PC-3 (cell line): ENCODE results near the gene SAA4. TPM values are rescaled to one million over a fixed set of nuclear protein-coding genes. Genes with fewer than 3 reads are reported as not detected.

Experiments used
- ATAC-seq: fragments of 200-7000 bp; cut with Tn5 transposase; 2 replicates; pipeline ENCODE4 v1.9.1; 2020; ENCODE audit warnings: mild to moderate bottlenecking, moderate library complexity
- BruUV-seq: library from RNA; stranded (reverse); fragments of 400-500 nt; replicated peaks from 2 replicates; lab custom pipeline; 2021; lab: Mats Ljungman, UMichigan
- CTCF ChIA-PET: fragments of 300-600 bp; sonication (Branson Sonifier 250); formaldehyde crosslinking; loops from one replicate; lab custom pipeline; 2022; ENCODE audit warnings: antibody characterized with exemption; lab: Charles Lee
- POLR2A ChIA-PET: fragments of 300-600 bp; sonication (Branson Sonifier 250); formaldehyde crosslinking; loops from one replicate; lab custom pipeline; 2022; ENCODE audit warnings: antibody characterized with exemption; ENCODE audit not compliant: unreplicated experiment; lab: Charles Lee
- DNase-seq: peaks from one replicate; pipeline ENCODE4 v3.0.0-alpha.2; 2015
- H2AFZ ChIP-seq: fragments of 300-600 bp; sonication (generic); 2 replicates; pipeline ENCODE4 v1.6.0; 2016; ENCODE audit warnings: antibody characterized with exemption, low read length
- H3F3A ChIP-seq: fragments of 300-600 bp; sonication (generic); one replicate; pipeline ENCODE4 v1.6.0; 2017; ENCODE audit warnings: antibody characterized with exemption, low read length, control low read depth, mild to moderate bottlenecking; ENCODE audit not compliant: unreplicated experiment
- H3K27ac ChIP-seq: fragments of 300-600 bp; sonication (generic); 2 replicates; pipeline ENCODE4 v1.5.1; 2016; ENCODE audit warnings: mild to moderate bottlenecking, low read length
- H3K27me3 ChIP-seq: fragments of 300-600 bp; sonication (generic); 2 replicates; pipeline ENCODE4 v1.6.1; 2016; ENCODE audit warnings: low read length, mixed read lengths
- H3K36me3 ChIP-seq: fragments of 300-600 bp; sonication (generic); 2 replicates; pipeline ENCODE4 v1.6.1; 2016; ENCODE audit warnings: low read depth, mixed run types, low read length, mixed read lengths
- H3K4me1 ChIP-seq: fragments of 300-600 bp; sonication (generic); 2 replicates; pipeline ENCODE4 v1.5.1; 2016; ENCODE audit warnings: low read length; ENCODE audit not compliant: insufficient read depth
- H3K4me2 ChIP-seq: fragments of 300-600 bp; sonication (generic); 2 replicates; pipeline ENCODE4 v1.6.0; 2016; ENCODE audit warnings: low read length
- H3K4me3 ChIP-seq: fragments of 300-600 bp; sonication (generic); 2 replicates; pipeline ENCODE4 v1.5.1; 2016; ENCODE audit warnings: mild to moderate bottlenecking, low read length, mixed read lengths
- H3K79me2 ChIP-seq: fragments of 300-600 bp; sonication (generic); 2 replicates; pipeline ENCODE4 v1.6.1; 2017; ENCODE audit warnings: low read length, mixed read lengths
- H3K9ac ChIP-seq: fragments of 300-600 bp; sonication (generic); 2 replicates; pipeline ENCODE4 v1.6.0; 2016; ENCODE audit warnings: mild to moderate bottlenecking, low read length
- H3K9me2 ChIP-seq: fragments of 300-600 bp; sonication (generic); replicated peaks from 2 replicates; pipeline ENCODE4 v1.6.1; 2016; ENCODE audit warnings: mixed run types, low read length, mixed read lengths
- H3K9me3 ChIP-seq: fragments of 300-600 bp; sonication (generic); 2 replicates; pipeline ENCODE4 v1.6.1; 2016; ENCODE audit warnings: low read length, mixed read lengths
- H4K20me1 ChIP-seq: fragments of 300-600 bp; sonication (generic); 2 replicates; pipeline ENCODE4 v1.6.1; 2016; ENCODE audit warnings: low read length, mixed read lengths
- CTCF ChIP-seq: fragments of 300-600 bp; sonication (generic); conservative IDR thresholded peaks from 2 replicates; pipeline ENCODE4 v1.5.1; 2017; ENCODE audit warnings: antibody characterized with exemption, low read depth, mild to moderate bottlenecking, low read length
- EZH2 ChIP-seq: fragments of 300-600 bp; sonication (generic); IDR thresholded peaks from one replicate; pipeline ENCODE4 v1.6.1; 2017; ENCODE audit warnings: antibody characterized with exemption, mild to moderate bottlenecking, low read length; ENCODE audit not compliant: unreplicated experiment
- EZH2phosphoT487 ChIP-seq: fragments of 300-600 bp; sonication (generic); IDR thresholded peaks from 2 replicates; pipeline ENCODE4 v1.6.1; 2018; ENCODE audit warnings: mild to moderate bottlenecking, antibody characterized with exemption, low read length, borderline replicate concordance
- intact Hi-C: fragments of 100-400 bp; cut with micrococcal nuclease; formaldehyde crosslinking; loops from 2 replicates; pipeline ENCODE4 v1.9.0; 2023
- total RNA-seq: library from RNA; depleted of rRNA; stranded (reverse); fragments of >200 nt; gene quantifications from 2 replicates; pipeline ENCODE4 v1.2.3, GENCODE V29; 2014

The SAA4 gene
- total RNA-seq, 1 experiment from 2014 or later: not detected

DNA sequence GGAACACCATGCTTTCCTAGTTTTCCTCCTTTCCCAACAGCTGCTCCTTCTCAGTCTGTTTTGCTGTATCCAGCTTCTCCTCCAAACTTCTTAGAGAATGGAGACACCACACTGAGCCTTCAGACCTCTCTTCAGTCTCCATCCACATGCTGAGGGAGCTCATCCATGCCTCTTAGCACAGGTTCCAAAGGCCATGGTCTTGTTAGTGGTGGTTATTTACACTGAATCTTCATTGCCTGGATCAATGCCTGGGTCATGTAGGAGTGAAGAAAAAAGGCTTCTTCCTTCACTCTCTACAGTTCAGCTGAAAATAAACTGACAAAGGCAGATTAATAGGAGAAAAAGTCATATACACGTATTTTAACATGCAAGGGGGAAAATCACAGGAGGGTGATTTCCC, 3.1 kb upstream of the SAA4 start:
- ATAC-seq (no peak), DNase-seq (no peak)
- no peak for TF ChIP-seq EZH2
- ChIA-PET POLR2A (no interaction called here), CTCF (no interaction called here)
- no peaks in the 10 kb centered on the region for H3K79me2 ChIP-seq
- H3K4me3 ChIP-seq: no peak overlapping the region
- no peak overlapping the region for H2AFZ ChIP-seq
- H3K4me2 ChIP-seq: no peak overlapping the region
- H3K9ac ChIP-seq: no peak overlapping the region
- H4K20me1 ChIP-seq: no peaks in the 10 kb centered on the region
- H3K4me1 ChIP-seq: no peaks in the 10 kb centered on the region
- H3K36me3 ChIP-seq: no peaks in the 10 kb centered on the region
- no peaks in the 10 kb centered on the region for H3K9me2 ChIP-seq
- H3F3A ChIP-seq: no peaks in the 10 kb centered on the region
- no peaks in the 10 kb centered on the region for H3K9me3 ChIP-seq
- H3K27ac ChIP-seq: no peak overlapping the region
- no TSS peak for BruUV-seq
- peaks cover 49% of the 10 kb centered on the region for H3K27me3 ChIP-seq
- intact Hi-C loops: loop anchor here (10.0 kb wide), 3 partner anchors 85 to 285 kb away; partner anchors contain the start of genes GTF2H1, HPS5 and TSG101

DNA sequence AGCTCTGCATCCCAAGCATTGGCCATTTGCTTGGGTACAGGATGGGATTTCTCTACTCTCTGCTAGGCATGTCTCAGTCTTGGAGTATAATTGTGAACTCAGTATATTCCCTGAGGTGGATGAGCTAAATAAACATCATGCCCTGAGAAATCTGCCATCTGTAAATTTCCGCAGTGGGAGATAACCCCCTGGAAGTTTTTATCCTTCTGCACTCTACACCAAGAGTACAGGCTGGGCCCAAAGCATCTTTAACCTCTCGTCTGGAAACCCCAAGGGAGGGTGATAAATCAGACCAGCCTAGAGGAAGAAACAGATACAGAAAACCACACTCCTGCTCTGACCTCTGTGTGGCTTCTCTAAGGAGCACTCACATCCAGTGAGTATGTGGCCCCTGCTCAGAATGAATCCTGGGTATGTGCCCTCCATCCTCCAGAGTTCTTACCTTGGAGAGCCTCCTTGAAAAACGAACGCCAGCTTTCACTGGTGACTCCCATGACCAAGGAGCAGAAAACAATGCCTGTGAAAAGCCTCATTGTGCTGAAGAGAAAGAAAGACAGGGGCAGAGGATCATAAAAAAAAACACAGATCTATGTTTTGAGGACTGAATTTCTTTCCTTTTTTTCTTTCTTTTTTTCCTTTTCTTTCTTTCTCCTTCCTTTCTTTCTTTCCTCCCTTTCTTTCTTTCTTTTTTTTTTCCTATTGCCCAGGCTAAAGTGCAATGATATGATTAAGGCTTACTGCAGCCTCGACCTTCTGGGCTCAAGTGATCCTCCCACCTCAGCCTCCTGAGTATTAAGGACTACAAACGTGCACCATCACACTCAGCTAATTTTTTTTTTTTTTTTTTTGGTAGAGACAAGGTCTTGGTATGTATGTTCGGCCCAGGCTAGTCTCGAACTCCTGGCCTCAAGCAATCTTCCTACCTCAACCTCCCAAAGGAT, 938 bp downstream of the SAA4 start:
- Histone ChIP-seq H3K4me2 (no peak overlapping the region), H3K9me2 (no peaks in the 10 kb centered on the region), H3K9me3 (no peaks in the 10 kb centered on the region), H3K79me2 (no peaks in the 10 kb centered on the region), H3F3A (no peaks in the 10 kb centered on the region), H2AFZ (no peak overlapping the region), H4K20me1 (no peaks in the 10 kb centered on the region), H3K27me3 (peaks cover 54% of the 10 kb centered on the region), H3K27ac (no peak overlapping the region), H3K4me1 (no peaks in the 10 kb centered on the region), H3K36me3 (no peaks in the 10 kb centered on the region), H3K9ac (no peak overlapping the region), H3K4me3 (no peak overlapping the region)
- CTCF ChIA-PET: interaction anchor here (0.6 kb wide), 1 partner anchor 291 kb away, joined by 3 read pairs; no protein-coding TSS in a partner anchor
- no peak for ATAC-seq
- BruUV-seq: no TSS peak
- TF ChIP-seq EZH2 (no peak), EZH2phosphoT487 (no peak)
- intact Hi-C loops: no loop called here
- no peak for DNase-seq
- POLR2A ChIA-PET: no interaction called here

DNA sequence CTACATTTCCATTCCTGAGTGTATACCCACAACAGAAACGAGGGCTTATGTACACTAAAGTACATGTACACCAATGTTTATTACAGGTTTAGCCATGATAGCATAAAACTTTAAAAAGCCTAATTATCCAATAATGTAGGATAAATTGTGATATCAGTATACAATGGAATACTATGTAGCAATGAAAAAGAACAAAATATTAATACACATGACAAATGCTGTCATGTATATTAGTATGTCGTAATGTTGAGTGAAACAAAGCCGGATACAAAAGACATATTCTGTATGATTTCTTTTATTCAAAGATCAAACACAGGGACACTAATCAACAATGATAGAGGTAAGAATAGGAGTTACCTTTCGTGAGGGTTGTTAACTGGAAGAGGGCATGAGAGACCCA, 2.7 kb downstream of the SAA4 start:
- Histone ChIP-seq H3K27me3 (peaks cover 39% of the 10 kb centered on the region), H3K36me3 (no peaks in the 10 kb centered on the region), H3K9ac (no peak overlapping the region), H3K79me2 (no peaks in the 10 kb centered on the region), H4K20me1 (no peaks in the 10 kb centered on the region), H3K9me2 (no peaks in the 10 kb centered on the region), H3K4me1 (no peaks in the 10 kb centered on the region), H3K9me3 (no peaks in the 10 kb centered on the region), H3K4me3 (no peak overlapping the region), H2AFZ (no peak overlapping the region), H3K27ac (no peak overlapping the region), H3K4me2 (no peak overlapping the region), H3F3A (no peaks in the 10 kb centered on the region)
- intact Hi-C loops: no loop called here
- BruUV-seq: no TSS peak
- DNase-seq: no peak
- POLR2A ChIA-PET: no interaction called here
- ATAC-seq: no peak
- CTCF ChIA-PET: no interaction called here
- no peak for TF ChIP-seq EZH2phosphoT487

GRCh38 chr11:18230859-18231258, 5.7 kb downstream of the SAA4 start:
- Histone ChIP-seq H3K27me3 (peaks cover 26% of the 10 kb centered on the region), H3K4me3 (no peak overlapping the region), H3K36me3 (no peaks in the 10 kb centered on the region), H3K79me2 (no peaks in the 10 kb centered on the region), H3K4me2 (no peak overlapping the region), H3K27ac (no peak overlapping the region), H2AFZ (no peak overlapping the region), H3K9ac (no peak overlapping the region), H3K4me1 (no peaks in the 10 kb centered on the region), H3F3A (no peaks in the 10 kb centered on the region), H4K20me1 (no peaks in the 10 kb centered on the region), H3K9me3 (no peaks in the 10 kb centered on the region), H3K9me2 (no peaks in the 10 kb centered on the region)
- TF ChIP-seq CTCF: no peak
- TF ChIP-seq EZH2phosphoT487: no peak
- no peak for TF ChIP-seq EZH2
- DNase-seq (no peak), ATAC-seq (no peak)
- BruUV-seq: no TSS peak
- intact Hi-C loops: no loop called here
- CTCF ChIA-PET: no interaction called here
- POLR2A ChIA-PET: no interaction called here
